Measurements from ENCODE around the gene CDHR3. TPM values are rescaled to one million over a fixed set of nuclear protein-coding genes. Genes with fewer than 3 reads are reported as not detected.

CDHR3 gene
- total and polyA plus RNA-seq, 2 donors (not counting 3 experiments of a cell fraction or from before 2014, with no cell fraction given), result 0.46 to 2.3 TPM

- Histone ChIP-seq H3K27me3 (ENCODE audit: control insufficient read depth in 2 of 2, insufficient read depth in 2 of 2, low read length in 2 of 2) (peaks cover 25 to 34% of the 10 kb centered on the region in 2 experiments), H3K36me3 (ENCODE audit: control insufficient read depth in 2 of 2, extremely low read depth in 1 of 2, insufficient read depth in 2 of 2, low read length in 2 of 2) (no peaks in the 10 kb centered on the region), H3K4me2 (ENCODE audit: insufficient read depth, low read length) (no peak overlapping the region), H3K4me3 (replicated peaks in 1 of 3; ENCODE audit: insufficient read depth in 1 of 3, low read depth in 1 of 3, low read length in 3 of 3) (no peak overlapping the region), H2AFZ (ENCODE audit: low read depth, low read length) (no peak overlapping the region), H3K4me1 (ENCODE audit: control insufficient read depth, extremely low read depth, insufficient read depth, low read length) (no peaks in the 10 kb centered on the region), H3K79me2 (ENCODE audit: control insufficient read depth, insufficient read depth, low read length) (no peaks in the 10 kb centered on the region), H3K9me1 (replicated peaks; ENCODE audit: control insufficient read depth, extremely low read depth, insufficient read depth, low read length) (no peaks in the 10 kb centered on the region), H3K9ac (replicated peaks; ENCODE audit: extremely low read depth, insufficient read depth, low read length) (no peak overlapping the region), H3K27ac (ENCODE audit: insufficient read depth, low read depth, low read length) (no peak overlapping the region), H4K20me1 (replicated peaks; ENCODE audit: control insufficient read depth, extremely low read depth, insufficient read depth, low read length) (no peaks in the 10 kb centered on the region), H3K9me3 (replicated peaks; ENCODE audit: control insufficient read depth, insufficient read depth, low read length) (no peaks in the 10 kb centered on the region)
- FAIRE-seq (no peak), DNase-seq (ENCODE audit: low read depth, low spot score) (no peak)
- ChIA-PET CTCF (interaction anchor here (1.6 kb wide), 1 partner anchor 8 kb away, joined by 3 read pairs; no protein-coding TSS in a partner anchor), POLR2A (no interaction called here)
- BruUV-seq (replicated peaks), result no TSS peak
- dilution Hi-C loops (cut with MboI; ENCODE audit: extremely low pct_ligation_motif_present, low sequenced_read_pairs), result no loop called here
- no peak for TF ChIP-seq GATA2 (IDR thresholded peaks at IDR 0.05; ENCODE audit: insufficient read depth, insufficient read length, low read depth, low read length)
- no peak for TF ChIP-seq MAX (IDR thresholded peaks at IDR 0.05; ENCODE audit: insufficient read depth, insufficient read length)
- TF ChIP-seq EZH2 (IDR thresholded peaks at IDR 0.05; ENCODE audit: borderline replicate concordance, low read depth, low read length, severe bottlenecking), result no peak
- TF ChIP-seq JUN (IDR thresholded peaks at IDR 0.05; ENCODE audit: borderline replicate concordance, insufficient read depth, insufficient read length, low read depth), result no peak
- TF ChIP-seq, protein P1, sequence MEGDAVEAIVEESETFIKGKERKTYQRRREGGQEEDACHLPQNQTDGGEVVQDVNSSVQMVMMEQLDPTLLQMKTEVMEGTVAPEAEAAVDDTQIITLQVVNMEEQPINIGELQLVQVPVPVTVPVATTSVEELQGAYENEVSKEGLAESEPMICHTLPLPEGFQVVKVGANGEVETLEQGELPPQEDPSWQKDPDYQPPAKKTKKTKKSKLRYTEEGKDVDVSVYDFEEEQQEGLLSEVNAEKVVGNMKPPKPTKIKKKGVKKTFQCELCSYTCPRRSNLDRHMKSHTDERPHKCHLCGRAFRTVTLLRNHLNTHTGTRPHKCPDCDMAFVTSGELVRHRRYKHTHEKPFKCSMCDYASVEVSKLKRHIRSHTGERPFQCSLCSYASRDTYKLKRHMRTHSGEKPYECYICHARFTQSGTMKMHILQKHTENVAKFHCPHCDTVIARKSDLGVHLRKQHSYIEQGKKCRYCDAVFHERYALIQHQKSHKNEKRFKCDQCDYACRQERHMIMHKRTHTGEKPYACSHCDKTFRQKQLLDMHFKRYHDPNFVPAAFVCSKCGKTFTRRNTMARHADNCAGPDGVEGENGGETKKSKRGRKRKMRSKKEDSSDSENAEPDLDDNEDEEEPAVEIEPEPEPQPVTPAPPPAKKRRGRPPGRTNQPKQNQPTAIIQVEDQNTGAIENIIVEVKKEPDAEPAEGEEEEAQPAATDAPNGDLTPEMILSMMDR (IDR thresholded peaks at IDR 0.05; ENCODE audit: extremely low read depth in 1 of 2, insufficient read depth in 1 of 2, low read depth in 1 of 2, low read length in 2 of 2), result no peak
- TF ChIP-seq MYC (IDR thresholded peaks at IDR 0.05; ENCODE audit: low read depth, low read length), result no peak
- TF ChIP-seq FOS (IDR thresholded peaks at IDR 0.05; ENCODE audit: borderline replicate concordance, insufficient read depth, low read length), result no peak
- TF ChIP-seq POLR2A (IDR thresholded peaks at IDR 0.05; ENCODE audit: low read depth, low read length), result no peak
- TF ChIP-seq POLR2AphosphoS5 (IDR thresholded peaks at IDR 0.05; ENCODE audit: insufficient read depth, low read depth, low read length), result no peak
- intact Hi-C loops (cut with micrococcal nuclease), result no loop called here
Observed at GRCh38 chr7:106032295-106032694, 69.2 kb downstream of the CDHR3 start.

Data from endothelial cell of umbilical vein (primary cell).